Measurements from ENCODE around the gene LRWD1.

GRCh38 chr7:102469351-102469971, 4.7 kb downstream of the LRWD1 start:
- TF ChIP-seq REST (IDR thresholded peaks at IDR 0.05; ENCODE audit: low read depth, low read length) (no peak), EP300 (IDR thresholded peaks at IDR 0.05; ENCODE audit: borderline replicate concordance in 1 of 2, low read depth in 1 of 2, low read length in 1 of 2) (no peak), CTCF (IDR thresholded peaks at IDR 0.05) (no peak)
